ENCODE results near the gene TMEM127.

TMEM127 gene

DNA sequence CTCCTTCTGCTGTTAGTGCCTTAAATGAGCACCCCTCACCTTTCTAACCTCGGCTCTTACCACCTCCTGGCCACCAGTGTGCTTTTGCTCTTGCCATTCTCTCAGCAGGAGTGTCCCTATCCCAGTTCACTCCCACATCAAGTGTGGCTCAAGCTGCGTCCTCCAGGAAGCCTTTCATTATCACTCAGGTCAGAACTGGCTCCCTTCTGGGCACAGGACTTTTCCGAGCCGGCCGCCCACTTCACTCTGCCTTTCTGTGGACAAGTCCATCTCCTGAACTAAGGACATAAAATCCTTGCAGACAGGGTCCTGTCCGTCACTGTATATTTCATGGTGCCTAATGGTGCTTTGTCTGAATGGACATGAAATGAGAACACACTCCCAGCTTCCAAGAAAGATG is 15.6 kb downstream of the TMEM127 start:
- DNase-seq (ENCODE audit: low read depth) = no peak
- no peak overlapping the region for H3K4me3 ChIP-seq (ENCODE audit: control insufficient read depth, low read depth, low read length)
- TF ChIP-seq, protein P1, sequence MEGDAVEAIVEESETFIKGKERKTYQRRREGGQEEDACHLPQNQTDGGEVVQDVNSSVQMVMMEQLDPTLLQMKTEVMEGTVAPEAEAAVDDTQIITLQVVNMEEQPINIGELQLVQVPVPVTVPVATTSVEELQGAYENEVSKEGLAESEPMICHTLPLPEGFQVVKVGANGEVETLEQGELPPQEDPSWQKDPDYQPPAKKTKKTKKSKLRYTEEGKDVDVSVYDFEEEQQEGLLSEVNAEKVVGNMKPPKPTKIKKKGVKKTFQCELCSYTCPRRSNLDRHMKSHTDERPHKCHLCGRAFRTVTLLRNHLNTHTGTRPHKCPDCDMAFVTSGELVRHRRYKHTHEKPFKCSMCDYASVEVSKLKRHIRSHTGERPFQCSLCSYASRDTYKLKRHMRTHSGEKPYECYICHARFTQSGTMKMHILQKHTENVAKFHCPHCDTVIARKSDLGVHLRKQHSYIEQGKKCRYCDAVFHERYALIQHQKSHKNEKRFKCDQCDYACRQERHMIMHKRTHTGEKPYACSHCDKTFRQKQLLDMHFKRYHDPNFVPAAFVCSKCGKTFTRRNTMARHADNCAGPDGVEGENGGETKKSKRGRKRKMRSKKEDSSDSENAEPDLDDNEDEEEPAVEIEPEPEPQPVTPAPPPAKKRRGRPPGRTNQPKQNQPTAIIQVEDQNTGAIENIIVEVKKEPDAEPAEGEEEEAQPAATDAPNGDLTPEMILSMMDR (IDR thresholded peaks at IDR 0.05; ENCODE audit: control insufficient read depth, insufficient read depth, low read depth, low read length, missing control alignments) = no peak

DNA sequence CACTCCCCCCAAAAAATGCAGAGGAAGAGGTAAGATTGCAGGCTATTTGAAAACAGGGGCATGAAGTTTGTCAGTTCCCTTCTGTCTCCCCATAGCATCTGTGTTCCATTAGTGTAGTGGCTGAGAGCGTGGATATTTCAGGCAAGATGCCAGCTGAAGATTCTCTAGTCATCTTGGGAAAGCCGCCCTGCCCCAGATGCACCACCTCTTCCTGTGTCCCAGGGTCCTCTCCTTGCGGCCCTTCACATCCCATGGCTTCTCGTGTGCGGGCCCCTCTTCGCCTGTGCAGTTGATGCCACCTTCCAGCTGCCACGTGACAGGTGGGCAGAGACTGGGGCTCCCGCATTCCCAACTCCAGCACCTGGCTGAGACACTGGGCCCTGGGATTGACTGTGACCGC is 16.1 kb downstream of the TMEM127 start:
- TF ChIP-seq, protein P1 (IDR thresholded peaks at IDR 0.05; ENCODE audit: control insufficient read depth, insufficient read depth, low read depth, low read length, missing control alignments) = no peak
- H3K4me3 ChIP-seq (ENCODE audit: control insufficient read depth, low read depth, low read length) = no peak overlapping the region
- peak; percentile 67 for DNase-seq (ENCODE audit: low read depth)

DNA sequence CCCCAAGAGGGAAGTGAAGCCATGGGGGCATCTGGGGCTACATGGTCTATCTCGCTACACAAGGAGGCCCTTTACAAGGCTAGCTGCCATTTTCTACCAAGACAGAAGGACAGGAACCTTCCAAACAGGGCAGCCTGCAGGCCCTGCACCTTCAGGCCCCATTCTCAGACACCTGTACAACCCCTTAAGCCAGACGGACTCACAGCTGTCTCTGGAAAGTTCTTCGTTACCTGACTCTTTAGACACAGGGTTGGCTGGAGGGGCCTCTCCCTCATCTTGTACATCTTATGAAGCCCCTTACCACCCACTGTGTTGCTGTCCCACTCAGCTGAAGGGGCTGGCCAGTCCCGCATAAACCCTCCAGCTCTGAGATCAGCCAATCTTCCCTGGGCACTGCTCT is 17.2 kb downstream of the TMEM127 start:
- DNase-seq (ENCODE audit: low read depth) = no peak
- TF ChIP-seq, protein P1 (IDR thresholded peaks at IDR 0.05; ENCODE audit: control insufficient read depth, insufficient read depth, low read depth, low read length, missing control alignments) = no peak
- no peak overlapping the region for H3K4me3 ChIP-seq (ENCODE audit: control insufficient read depth, low read depth, low read length)

DNA sequence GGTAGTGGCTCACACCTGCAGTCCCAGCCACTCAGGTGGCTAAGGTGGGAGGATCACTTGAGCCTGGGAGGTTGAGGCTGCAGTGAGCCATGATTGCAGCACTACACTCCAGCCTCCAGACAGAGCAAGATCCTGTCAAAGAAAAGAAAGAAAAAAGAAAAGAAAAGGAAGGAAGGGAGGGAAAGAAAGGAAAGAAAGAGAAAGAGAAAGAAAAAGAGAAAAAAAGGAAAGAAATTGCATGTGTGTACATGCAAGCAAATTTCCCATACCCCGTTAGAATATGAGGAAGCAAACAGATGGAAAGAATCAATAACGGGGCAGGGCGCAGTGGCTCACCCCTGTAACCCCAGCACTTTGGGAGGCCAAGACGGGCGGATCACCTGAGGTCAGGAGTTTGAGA is 17.9 kb downstream of the TMEM127 start:
- TF ChIP-seq, protein P1 (IDR thresholded peaks at IDR 0.05; ENCODE audit: control insufficient read depth, insufficient read depth, low read depth, low read length, missing control alignments) = no peak
- DNase-seq (ENCODE audit: low read depth) = no peak
- no peak overlapping the region for H3K4me3 ChIP-seq (ENCODE audit: control insufficient read depth, low read depth, low read length)

DNA sequence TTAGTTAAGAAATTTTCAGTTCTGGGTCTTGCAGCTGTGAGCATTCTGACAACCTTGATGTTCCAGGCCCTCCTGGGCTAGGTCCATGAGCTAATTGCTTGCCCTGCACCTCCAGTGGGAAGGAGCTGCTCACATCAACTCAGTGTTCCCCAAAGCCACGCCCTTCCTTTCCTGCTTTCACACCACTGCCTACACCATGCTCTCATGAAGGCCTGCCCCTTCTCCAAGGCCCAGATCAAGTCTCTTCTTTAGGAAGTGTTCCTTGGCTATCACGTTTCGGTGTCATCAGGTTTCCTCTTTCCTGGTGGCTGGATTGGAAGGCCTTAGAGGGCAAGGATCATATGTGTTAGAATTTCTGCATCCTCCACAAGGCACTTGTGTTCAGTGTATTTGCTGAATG is 18.8 kb downstream of the TMEM127 start:
- no peak overlapping the region for H3K4me3 ChIP-seq (ENCODE audit: control insufficient read depth, low read depth, low read length)
- TF ChIP-seq, protein P1 (IDR thresholded peaks at IDR 0.05; ENCODE audit: control insufficient read depth, insufficient read depth, low read depth, low read length, missing control alignments) = no peak
- DNase-seq (ENCODE audit: low read depth) = no peak

DNA sequence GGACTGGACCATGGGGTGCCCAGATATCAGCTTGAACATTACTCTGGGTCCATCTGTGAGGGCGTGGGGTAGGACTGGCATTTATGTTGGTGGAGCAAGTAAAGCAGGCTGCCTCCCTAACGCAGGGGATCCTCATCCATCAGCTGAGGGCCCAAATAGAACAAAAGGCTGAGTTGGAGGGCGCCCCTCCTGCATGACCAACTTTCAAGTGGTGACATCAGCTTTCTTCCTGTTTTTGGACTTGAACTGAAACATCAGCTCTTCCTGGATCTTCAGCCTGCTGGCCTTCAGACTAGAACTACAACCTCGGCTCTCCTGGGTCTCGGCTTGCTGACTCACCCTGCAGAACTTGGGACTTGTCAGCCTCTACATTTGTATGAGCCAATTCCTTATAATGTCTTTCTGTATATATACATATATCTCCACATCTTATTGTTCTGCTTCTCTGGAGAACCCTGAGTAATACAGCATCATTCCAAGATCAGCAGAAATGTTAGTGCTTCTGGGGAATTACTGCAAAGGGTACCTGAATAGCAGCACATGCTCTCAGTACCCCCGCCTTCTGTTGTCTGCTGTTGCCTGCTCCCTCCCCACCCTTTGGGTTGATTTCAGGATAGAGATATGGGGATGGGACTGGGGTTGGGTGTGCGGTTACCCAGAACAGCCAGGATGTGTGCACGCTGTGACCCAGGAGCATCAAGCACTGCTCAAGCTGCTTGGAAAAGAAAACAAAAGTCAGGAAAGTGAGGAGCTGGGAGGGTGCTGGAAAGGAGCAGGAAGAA is 20.0 kb downstream of the TMEM127 start:
- no peak for DNase-seq (ENCODE audit: low read depth)
- H3K4me3 ChIP-seq (ENCODE audit: control insufficient read depth, low read depth, low read length) = no peak overlapping the region
- TF ChIP-seq, protein P1 (IDR thresholded peaks at IDR 0.05; ENCODE audit: control insufficient read depth, insufficient read depth, low read depth, low read length, missing control alignments) = no peak

All from AG09309 (cell line).